Measurements from ENCODE around the gene LHX8.

Gene LHX8

DNA sequence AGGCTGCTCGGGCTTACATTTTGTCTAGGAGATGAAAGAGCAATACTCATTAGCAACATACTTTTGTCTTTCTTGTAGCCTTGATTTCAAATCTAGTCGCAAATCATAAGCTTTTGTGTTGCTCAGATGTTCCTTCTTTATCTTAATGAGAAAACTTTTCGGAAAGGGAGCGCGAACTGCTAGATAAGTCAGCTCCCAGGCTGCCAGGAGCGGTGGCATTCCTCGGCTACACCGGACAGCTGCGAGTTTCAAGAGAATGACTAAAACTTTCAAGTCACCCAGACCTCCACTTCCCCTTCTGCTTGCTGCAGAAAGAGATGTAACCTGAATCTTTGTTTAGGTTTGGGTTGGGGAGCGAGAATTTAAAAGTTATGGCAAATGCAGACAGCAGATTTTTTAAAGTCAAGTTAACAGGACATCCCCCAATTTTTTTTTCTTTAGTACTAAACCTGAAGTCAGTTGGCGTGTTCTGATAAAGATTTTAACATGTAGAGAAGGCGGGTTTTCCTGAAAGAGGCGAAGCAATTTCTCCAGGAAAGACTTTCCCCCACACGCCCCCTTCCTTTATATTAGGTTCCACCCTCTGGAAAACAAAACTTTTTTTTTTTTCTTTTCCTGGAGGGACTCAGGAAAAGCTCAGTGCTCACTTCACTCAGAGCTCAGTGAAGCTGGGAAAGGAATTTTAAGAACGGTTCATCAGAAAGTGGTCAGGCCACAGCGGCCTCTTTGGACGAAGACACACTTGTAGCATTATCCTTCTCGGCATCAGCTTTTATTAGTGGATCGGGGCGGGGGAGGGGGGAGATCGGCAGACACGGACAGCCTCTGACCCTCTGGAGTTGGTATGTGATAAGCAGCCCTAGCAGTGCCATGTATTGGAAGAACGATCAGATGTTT is at the start of gene LHX8:
Gene LHX8, plus strand, starts transcription at position 639 of the 897 bp plus-strand sequence. CDS start 2,227 bp downstream, outside the sequence.
- no peak within 1 kb of the TSS for H3K9ac ChIP-seq (ENCODE audit: low read depth, low read length, poor library complexity, severe bottlenecking)
- H3K9me2 ChIP-seq (replicated peaks; ENCODE audit: low read depth, low read length), result no peaks in the 10 kb centered on the region
- H3F3A ChIP-seq (ENCODE audit: low read depth), result no peaks in the 10 kb centered on the region
- TF ChIP-seq EZH2phosphoT487 (IDR thresholded peaks at IDR 0.05; ENCODE audit: borderline replicate concordance), result no peak
- TF ChIP-seq, protein P1, sequence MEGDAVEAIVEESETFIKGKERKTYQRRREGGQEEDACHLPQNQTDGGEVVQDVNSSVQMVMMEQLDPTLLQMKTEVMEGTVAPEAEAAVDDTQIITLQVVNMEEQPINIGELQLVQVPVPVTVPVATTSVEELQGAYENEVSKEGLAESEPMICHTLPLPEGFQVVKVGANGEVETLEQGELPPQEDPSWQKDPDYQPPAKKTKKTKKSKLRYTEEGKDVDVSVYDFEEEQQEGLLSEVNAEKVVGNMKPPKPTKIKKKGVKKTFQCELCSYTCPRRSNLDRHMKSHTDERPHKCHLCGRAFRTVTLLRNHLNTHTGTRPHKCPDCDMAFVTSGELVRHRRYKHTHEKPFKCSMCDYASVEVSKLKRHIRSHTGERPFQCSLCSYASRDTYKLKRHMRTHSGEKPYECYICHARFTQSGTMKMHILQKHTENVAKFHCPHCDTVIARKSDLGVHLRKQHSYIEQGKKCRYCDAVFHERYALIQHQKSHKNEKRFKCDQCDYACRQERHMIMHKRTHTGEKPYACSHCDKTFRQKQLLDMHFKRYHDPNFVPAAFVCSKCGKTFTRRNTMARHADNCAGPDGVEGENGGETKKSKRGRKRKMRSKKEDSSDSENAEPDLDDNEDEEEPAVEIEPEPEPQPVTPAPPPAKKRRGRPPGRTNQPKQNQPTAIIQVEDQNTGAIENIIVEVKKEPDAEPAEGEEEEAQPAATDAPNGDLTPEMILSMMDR (conservative IDR thresholded peaks at IDR 0.05; ENCODE audit: low read length), result no peak
- no peaks in the 10 kb centered on the region for H3K79me2 ChIP-seq (ENCODE audit: insufficient read depth, low read length)
- no peaks in the 10 kb centered on the region for H3K27me3 ChIP-seq (ENCODE audit: insufficient read depth, low read length, poor library complexity, severe bottlenecking)
- no peak within 1 kb of the TSS for H2AFZ ChIP-seq (ENCODE audit: low read length)
- H3K4me2 ChIP-seq (ENCODE audit: low read depth, low read length, poor library complexity, severe bottlenecking), result no peak within 1 kb of the TSS
- no peaks in the 10 kb centered on the region for H3K9me3 ChIP-seq (ENCODE audit: insufficient read depth, low read depth, low read length)
- no peaks in the 10 kb centered on the region for H4K20me1 ChIP-seq (ENCODE audit: insufficient read depth, low read length, poor library complexity, severe bottlenecking)
- H3K36me3 ChIP-seq (ENCODE audit: insufficient read depth, low read length), result no peaks in the 10 kb centered on the region
- no peak within 1 kb of the TSS for H3K4me3 ChIP-seq (ENCODE audit: low read length, poor library complexity, severe bottlenecking)
- H3K4me1 ChIP-seq (ENCODE audit: insufficient read depth, low read length, poor library complexity, severe bottlenecking), result no peaks in the 10 kb centered on the region

GRCh38 chr1:75085931-75086330 is 48.3 kb upstream of the LHX8 start:
- no peaks in the 10 kb centered on the region for H3K9me2 ChIP-seq (replicated peaks; ENCODE audit: low read depth, low read length)
- no peak overlapping the region for H3K9ac ChIP-seq (ENCODE audit: low read depth, low read length, poor library complexity, severe bottlenecking)
- H3K27me3 ChIP-seq (ENCODE audit: insufficient read depth, low read length, poor library complexity, severe bottlenecking), result no peaks in the 10 kb centered on the region
- TF ChIP-seq EZH2phosphoT487 (IDR thresholded peaks at IDR 0.05; ENCODE audit: borderline replicate concordance), result no peak
- TF ChIP-seq, protein P1 (conservative IDR thresholded peaks at IDR 0.05; ENCODE audit: low read length), result no peak
- no peaks in the 10 kb centered on the region for H4K20me1 ChIP-seq (ENCODE audit: insufficient read depth, low read length, poor library complexity, severe bottlenecking)
- H3K4me1 ChIP-seq (ENCODE audit: insufficient read depth, low read length, poor library complexity, severe bottlenecking), result peaks cover 28% of the 10 kb centered on the region
- no peak overlapping the region for H2AFZ ChIP-seq (ENCODE audit: low read length)
- no peaks in the 10 kb centered on the region for H3K9me3 ChIP-seq (ENCODE audit: insufficient read depth, low read depth, low read length)
- H3K4me3 ChIP-seq (ENCODE audit: low read length, poor library complexity, severe bottlenecking), result no peak overlapping the region
- H3K79me2 ChIP-seq (ENCODE audit: insufficient read depth, low read length), result no peaks in the 10 kb centered on the region
- no peaks in the 10 kb centered on the region for H3K36me3 ChIP-seq (ENCODE audit: insufficient read depth, low read length)
- no peak overlapping the region for H3K4me2 ChIP-seq (ENCODE audit: low read depth, low read length, poor library complexity, severe bottlenecking)
- H3F3A ChIP-seq (ENCODE audit: low read depth), result no peaks in the 10 kb centered on the region

DNA sequence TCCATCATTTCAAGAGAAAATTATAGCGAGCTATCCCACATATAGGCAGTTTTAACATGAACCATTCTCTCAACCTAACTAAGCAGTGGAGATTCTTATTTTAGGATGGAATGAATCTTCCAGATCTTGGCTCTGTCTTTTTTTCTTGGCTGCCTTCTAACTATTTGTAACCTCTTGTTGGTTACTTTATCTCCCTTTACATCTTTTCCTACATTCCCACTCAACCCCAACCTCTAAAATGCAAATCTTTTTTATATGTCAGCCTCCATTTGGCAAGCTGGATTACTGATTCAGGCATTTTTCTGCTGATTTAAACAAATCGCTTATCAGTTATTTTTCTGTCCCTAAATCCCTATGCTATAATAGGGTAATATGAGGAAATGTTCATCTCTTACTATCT is 46.9 kb upstream of the LHX8 start:
- Histone ChIP-seq H3K9me3 (ENCODE audit: insufficient read depth, low read depth, low read length) (no peaks in the 10 kb centered on the region), H3K79me2 (ENCODE audit: insufficient read depth, low read length) (no peaks in the 10 kb centered on the region), H3K27me3 (ENCODE audit: insufficient read depth, low read length, poor library complexity, severe bottlenecking) (no peaks in the 10 kb centered on the region), H3K4me3 (ENCODE audit: low read length, poor library complexity, severe bottlenecking) (no peak overlapping the region), H2AFZ (ENCODE audit: low read length) (no peak overlapping the region), H3F3A (ENCODE audit: low read depth) (no peaks in the 10 kb centered on the region), H3K9me2 (replicated peaks; ENCODE audit: low read depth, low read length) (no peaks in the 10 kb centered on the region), H3K9ac (ENCODE audit: low read depth, low read length, poor library complexity, severe bottlenecking) (no peak overlapping the region), H3K4me2 (ENCODE audit: low read depth, low read length, poor library complexity, severe bottlenecking) (no peak overlapping the region), H3K36me3 (ENCODE audit: insufficient read depth, low read length) (no peaks in the 10 kb centered on the region), H3K4me1 (ENCODE audit: insufficient read depth, low read length, poor library complexity, severe bottlenecking) (peaks cover 25% of the 10 kb centered on the region), H4K20me1 (ENCODE audit: insufficient read depth, low read length, poor library complexity, severe bottlenecking) (no peaks in the 10 kb centered on the region)
- TF ChIP-seq EZH2phosphoT487 (IDR thresholded peaks at IDR 0.05; ENCODE audit: borderline replicate concordance), result no peak
- TF ChIP-seq, protein P1 (conservative IDR thresholded peaks at IDR 0.05; ENCODE audit: low read length), result no peak

All from Loucy (cell line).